K562 (cell line): ENCODE measurements around the gene LSR. TPM values are rescaled to one million over a fixed set of nuclear protein-coding genes. Genes with fewer than 3 reads are reported as not detected.

ENCODE experiments used
- ARNT ChIP-seq, 2 experiments: fragments of 450-650 bp; IDR thresholded peaks; 2 replicates each; pipeline ENCODE4 v1.6.1; 2016; ENCODE audit warnings: mild to moderate bottlenecking in 1 of 2
- ASH1L ChIP-seq: fragments of 450-650 bp; IDR thresholded peaks from 2 replicates; pipeline ENCODE4 v1.6.1; 2018; ENCODE audit warnings: borderline replicate concordance, mild to moderate bottlenecking, low read depth; ENCODE audit not compliant: partially characterized antibody
- CBX1 ChIP-seq: sonication (generic); IDR thresholded peaks from 2 replicates; pipeline ENCODE4 v1.6.1; 2016; ENCODE audit warnings: antibody characterized with exemption, low read depth, mild to moderate bottlenecking
- CEBPG ChIP-seq, 3 experiments: fragments of 200-800 bp in 1 of 3; sonication (Bioruptor generic) in 1 of 3; sonication (generic) in 1 of 3; formaldehyde crosslinking in 1 of 3; IDR thresholded peaks in 2 of 3; conservative IDR thresholded peaks in 1 of 3; 2 replicates each; pipeline versions ENCODE4 v1.6.1 to v1.8.0; 2016 to 2022; ENCODE audit warnings: missing compliant biosample characterization in 2 of 3, missing genetic modification characterization in 2 of 3, mild to moderate bottlenecking in 1 of 3, missing genetic modification reagents in 1 of 3
- CREB1 ChIP-seq, 2 experiments: sonication (generic) in 1 of 2; formaldehyde crosslinking in 1 of 2; IDR thresholded peaks; 2 replicates each; pipeline versions ENCODE4 v1.6.1 to v1.8.0; 2012 to 2022; ENCODE audit warnings: inconsistent platforms in 1 of 2, mild to moderate bottlenecking in 1 of 2, missing genetic modification reagents in 1 of 2, moderate library complexity in 1 of 2
- GABPB1 ChIP-seq: sonication (generic); formaldehyde crosslinking; IDR thresholded peaks from 2 replicates; pipeline ENCODE4 v1.8.0; 2022; ENCODE audit warnings: mild to moderate bottlenecking, missing genetic modification reagents
- HLTF ChIP-seq: fragments of 450-650 bp; IDR thresholded peaks from 2 replicates; pipeline ENCODE4 v1.6.1; 2016
- KLF6 ChIP-seq: fragments of 250-450 bp; sonication (Bioruptor Pico); IDR thresholded peaks from 2 replicates; pipeline ENCODE4 v1.4.0; 2020; ENCODE audit warnings: mild to moderate bottlenecking, moderate library complexity, borderline replicate concordance
- MEIS2 ChIP-seq: fragments of 450-650 bp; IDR thresholded peaks from 2 replicates; pipeline ENCODE4 v1.6.1; 2014; ENCODE audit warnings: mild to moderate bottlenecking; ENCODE audit not compliant: partially characterized antibody
- NR2C1 ChIP-seq, 2 experiments: fragments of 450-650 bp; IDR thresholded peaks; 2 replicates each; pipeline ENCODE4 v1.6.1; 2017; ENCODE audit warnings: mild to moderate bottlenecking in 2 of 2, antibody characterized with exemption in 1 of 2, inconsistent platforms in 1 of 2, missing compliant biosample characterization in 1 of 2, missing genetic modification characterization in 1 of 2
- POLR2AphosphoS5 ChIP-seq: IDR thresholded peaks from 2 replicates; pipeline ENCODE4 v1.6.1; 2011; ENCODE audit warnings: mild to moderate bottlenecking, low read depth, low read length, moderate library complexity; ENCODE audit not compliant: control insufficient read depth, insufficient read depth
- SREBF1 ChIP-seq: fragments of 150-350 bp; IDR thresholded peaks from 2 replicates; pipeline ENCODE4 v1.6.1; 2014; ENCODE audit warnings: antibody characterized with exemption, low read depth, low read length, borderline replicate concordance
- XRCC5 ChIP-seq: fragments of 200-400 bp; formaldehyde crosslinking; IDR thresholded peaks from 2 replicates; pipeline ENCODE4 v1.6.1; 2017; ENCODE audit warnings: low read depth, mild to moderate bottlenecking, low read length
- ZKSCAN3 ChIP-seq: fragments of 250-450 bp; sonication (Bioruptor Pico); IDR thresholded peaks from 2 replicates; pipeline ENCODE4 v1.4.0; 2020
- ZNF134 ChIP-seq: fragments of 250-450 bp; sonication (Bioruptor Pico); conservative IDR thresholded peaks from 2 replicates; pipeline ENCODE4 v1.4.0; 2020
- ZNF224 ChIP-seq: sonication (generic); formaldehyde crosslinking; IDR thresholded peaks from 2 replicates; pipeline ENCODE4 v1.8.0; 2022; ENCODE audit warnings: mild to moderate bottlenecking, missing genetic modification reagents
- ZNF253 ChIP-seq: fragments of 250-450 bp; sonication (Bioruptor Pico); conservative IDR thresholded peaks from 2 replicates; pipeline ENCODE4 v1.6.1; 2021; ENCODE audit warnings: mild to moderate bottlenecking
- ZNF3 ChIP-seq: fragments of 250-450 bp; sonication (Bioruptor Pico); IDR thresholded peaks from 2 replicates; pipeline ENCODE4 v1.5.0; 2021; ENCODE audit warnings: mild to moderate bottlenecking, moderate library complexity
- ZNF707 ChIP-seq: fragments of 250-450 bp; sonication (Bioruptor Pico); conservative IDR thresholded peaks from 2 replicates; pipeline ENCODE4 v1.8.0; 2022; ENCODE audit warnings: inconsistent platforms, mild to moderate bottlenecking, moderate library complexity
- ZNF778 ChIP-seq: fragments of 450-650 bp; formaldehyde crosslinking; IDR thresholded peaks from 2 replicates; pipeline ENCODE4 v1.4.0; 2020; ENCODE audit warnings: mild to moderate bottlenecking, moderate library complexity
- polyA plus RNA-seq, 8 experiments: library from polyadenylated mRNA; depleted of rRNA in 4 of 8; stranded (reverse) in 5 of 8; unstranded in 3 of 8; fragments of >200 nt; fragmentation: Nextera tagmentation in 2 of 8; fragmentation: Illumina TruSeq in 1 of 8; extraction: Ambion mirVana in 2 of 8; extraction: Trizol in 1 of 8; gene quantifications; 2 replicates each; pipeline versions ENCODE4 v1.2.1 to v1.2.3, GENCODE V29; 2011 to 2014; ENCODE audit warnings: inconsistent platforms in 1 of 8, missing spikeins in 1 of 8
- total RNA-seq, 7 experiments: library from RNA; depleted of rRNA in 6 of 7; stranded (reverse); fragments of >200 nt in 6 of 7; fragmentation: Illumina TruSeq in 2 of 7; extraction: Trizol in 2 of 7; gene quantifications; 2 replicates each; pipeline versions ENCODE4 v1.2.1 to v1.2.3, GENCODE V29; 2011 to 2021; ENCODE audit warnings: low replicate concordance in 1 of 7
- TF ChIP-seq, protein P1 (sequence below): fragments of 450-650 bp; formaldehyde crosslinking; conservative IDR thresholded peaks from 2 replicates; pipeline ENCODE4 v1.4.0; 2022; ENCODE audit warnings: mild to moderate bottlenecking, missing genetic modification characterization
- TF ChIP-seq, protein P2 (sequence below): fragments of 250-450 bp; sonication (Bioruptor Pico); IDR thresholded peaks from 2 replicates; pipeline ENCODE4 v1.8.0; 2021; ENCODE audit warnings: moderate library complexity, mild to moderate bottlenecking, inconsistent platforms
- TF ChIP-seq, protein P3 (sequence below): fragments of 450-650 bp; IDR thresholded peaks from one replicate; pipeline ENCODE4 v1.6.1; 2018; ENCODE audit warnings: mild to moderate bottlenecking, moderate library complexity; ENCODE audit not compliant: partially characterized antibody
- TF ChIP-seq, protein P4 (sequence below): sonication (generic); formaldehyde crosslinking; IDR thresholded peaks from 2 replicates; pipeline ENCODE4 v1.8.0; 2022; ENCODE audit warnings: mild to moderate bottlenecking, missing genetic modification reagents, borderline replicate concordance

The LSR gene
- total and polyA plus RNA-seq, 9 of the 15 experiments (the other 6 are each of a cell fraction or from before 2014, with no cell fraction given), result 0.44 to 87.9 (median 28.0) TPM

DNA sequence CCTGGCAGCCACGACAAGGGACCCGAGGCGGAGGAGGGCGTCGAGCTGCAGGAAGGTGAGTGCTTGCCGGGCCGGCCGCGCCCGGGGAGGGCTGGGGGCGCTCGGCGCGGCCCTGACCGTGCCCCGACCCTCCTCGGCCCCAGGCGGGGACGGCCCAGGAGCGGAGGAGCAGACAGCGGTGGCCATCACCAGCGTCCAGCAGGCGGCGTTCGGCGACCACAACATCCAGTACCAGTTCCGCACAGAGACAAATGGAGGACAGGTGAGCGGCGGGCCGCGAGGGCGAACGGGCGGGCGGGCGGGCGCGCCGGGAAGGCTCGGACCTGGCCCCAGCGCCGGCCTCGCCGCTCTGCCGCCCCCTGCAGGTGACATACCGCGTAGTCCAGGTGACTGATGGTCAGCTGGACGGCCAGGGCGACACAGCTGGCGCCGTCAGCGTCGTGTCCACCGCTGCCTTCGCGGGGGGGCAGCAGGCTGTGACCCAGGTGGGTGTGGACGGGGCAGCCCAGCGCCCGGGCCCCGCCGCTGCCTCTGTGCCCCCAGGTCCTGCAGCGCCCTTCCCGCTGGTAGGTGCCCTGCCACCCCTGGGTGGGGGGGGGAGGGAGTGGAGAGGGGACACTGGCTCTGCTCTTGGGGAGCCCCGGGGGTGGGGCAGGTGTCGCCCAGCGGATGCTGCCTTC, 20.8 kb downstream of the LSR start (continued):
- TF ChIP-seq, protein P1, sequence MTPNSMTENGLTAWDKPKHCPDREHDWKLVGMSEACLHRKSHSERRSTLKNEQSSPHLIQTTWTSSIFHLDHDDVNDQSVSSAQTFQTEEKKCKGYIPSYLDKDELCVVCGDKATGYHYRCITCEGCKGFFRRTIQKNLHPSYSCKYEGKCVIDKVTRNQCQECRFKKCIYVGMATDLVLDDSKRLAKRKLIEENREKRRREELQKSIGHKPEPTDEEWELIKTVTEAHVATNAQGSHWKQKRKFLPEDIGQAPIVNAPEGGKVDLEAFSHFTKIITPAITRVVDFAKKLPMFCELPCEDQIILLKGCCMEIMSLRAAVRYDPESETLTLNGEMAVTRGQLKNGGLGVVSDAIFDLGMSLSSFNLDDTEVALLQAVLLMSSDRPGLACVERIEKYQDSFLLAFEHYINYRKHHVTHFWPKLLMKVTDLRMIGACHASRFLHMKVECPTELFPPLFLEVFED (CRISPR knock-in tag), result no peak
- peak; percentile 58; the same call in 1 of the 2 replicates for TF ChIP-seq GABPB1
- no peak for TF ChIP-seq ZNF707
- no peak for TF ChIP-seq POLR2AphosphoS5
- TF ChIP-seq CREB1 (IDR thresholded peaks at IDR 0.05), result no peak; the same call in 1 of the 2 replicates
- TF ChIP-seq CREB1 (CRISPR knock-in tag; IDR thresholded peaks at IDR 0.05), result peak; percentile 64
- TF ChIP-seq ZNF778 (CRISPR knock-in tag), result no peak
- no peak for TF ChIP-seq XRCC5
- TF ChIP-seq ZNF224 (CRISPR knock-in tag), result no peak
- no peak for TF ChIP-seq NR2C1 (IDR thresholded peaks at IDR 0.05)
- no peak for TF ChIP-seq NR2C1 (tag; IDR thresholded peaks at IDR 0.05)
- TF ChIP-seq CEBPG (CRISPR knock-in tag; IDR thresholded peaks at IDR 0.05), result no peak
- TF ChIP-seq CEBPG (tag; conservative IDR thresholded peaks at IDR 0.05 in 1 of 2, IDR thresholded peaks at IDR 0.05 in 1 of 2), result no peak
- TF ChIP-seq SREBF1, result no peak
- no peak for TF ChIP-seq KLF6 (CRISPR knock-in tag)
- TF ChIP-seq ZNF134 (CRISPR knock-in tag), result no peak
- no peak; the same call in 1 of the 2 replicates for TF ChIP-seq CBX1
- TF ChIP-seq HLTF, result no peak
- TF ChIP-seq ZNF253, result no peak
- TF ChIP-seq ASH1L, result no peak
- TF ChIP-seq, protein P2, sequence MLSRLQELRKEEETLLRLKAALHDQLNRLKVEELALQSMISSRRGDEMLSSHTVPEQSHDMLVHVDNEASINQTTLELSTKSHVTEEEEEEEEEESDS (CRISPR knock-in tag), result no peak
- TF ChIP-seq, protein P3, sequence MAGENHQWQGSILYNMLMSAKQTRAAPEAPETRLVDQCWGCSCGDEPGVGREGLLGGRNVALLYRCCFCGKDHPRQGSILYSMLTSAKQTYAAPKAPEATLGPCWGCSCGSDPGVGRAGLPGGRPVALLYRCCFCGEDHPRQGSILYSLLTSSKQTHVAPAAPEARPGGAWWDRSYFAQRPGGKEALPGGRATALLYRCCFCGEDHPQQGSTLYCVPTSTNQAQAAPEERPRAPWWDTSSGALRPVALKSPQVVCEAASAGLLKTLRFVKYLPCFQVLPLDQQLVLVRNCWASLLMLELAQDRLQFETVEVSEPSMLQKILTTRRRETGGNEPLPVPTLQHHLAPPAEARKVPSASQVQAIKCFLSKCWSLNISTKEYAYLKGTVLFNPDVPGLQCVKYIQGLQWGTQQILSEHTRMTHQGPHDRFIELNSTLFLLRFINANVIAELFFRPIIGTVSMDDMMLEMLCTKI, result no peak
- TF ChIP-seq MEIS2, result peak; percentile 31
- TF ChIP-seq, protein P4, sequence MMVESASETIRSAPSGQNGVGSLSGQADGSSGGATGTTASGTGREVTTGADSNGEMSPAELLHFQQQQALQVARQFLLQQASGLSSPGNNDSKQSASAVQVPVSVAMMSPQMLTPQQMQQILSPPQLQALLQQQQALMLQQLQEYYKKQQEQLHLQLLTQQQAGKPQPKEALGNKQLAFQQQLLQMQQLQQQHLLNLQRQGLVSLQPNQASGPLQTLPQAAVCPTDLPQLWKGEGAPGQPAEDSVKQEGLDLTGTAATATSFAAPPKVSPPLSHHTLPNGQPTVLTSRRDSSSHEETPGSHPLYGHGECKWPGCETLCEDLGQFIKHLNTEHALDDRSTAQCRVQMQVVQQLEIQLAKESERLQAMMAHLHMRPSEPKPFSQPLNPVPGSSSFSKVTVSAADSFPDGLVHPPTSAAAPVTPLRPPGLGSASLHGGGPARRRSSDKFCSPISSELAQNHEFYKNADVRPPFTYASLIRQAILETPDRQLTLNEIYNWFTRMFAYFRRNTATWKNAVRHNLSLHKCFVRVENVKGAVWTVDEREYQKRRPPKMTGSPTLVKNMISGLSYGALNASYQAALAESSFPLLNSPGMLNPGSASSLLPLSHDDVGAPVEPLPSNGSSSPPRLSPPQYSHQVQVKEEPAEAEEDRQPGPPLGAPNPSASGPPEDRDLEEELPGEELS (CRISPR knock-in tag), result peak; percentile 46; the same call in 1 of the 2 replicates
- TF ChIP-seq ARNT (IDR thresholded peaks at IDR 0.05), result no peak
- TF ChIP-seq ZNF3, result no peak
- TF ChIP-seq ZKSCAN3 (CRISPR knock-in tag), result no peak
